WTC11 (cell line): Measurements from ENCODE around the gene KDM4C. TPM values are rescaled to one million over a fixed set of nuclear protein-coding genes. Genes with fewer than 3 reads are reported as not detected.
"Not testable (repeated sequence)": the region's sequence is repeated elsewhere in the genome, so short reads cannot be mapped to it uniquely, and the experiment has no call there.

ENCODE experiments used
- ATAC-seq: fragments of 200-7000 bp; cut with Tn5 transposase; 2 replicates; pipeline ENCODE4 v1.10.0; 2021; ENCODE audit warnings: mild to moderate bottlenecking, moderate library complexity
- CTCF ChIA-PET: fragments of 300-600 bp; sonication (Branson Sonifier 250); formaldehyde crosslinking; loops from one replicate; lab custom pipeline; 2021; ENCODE audit warnings: antibody characterized with exemption; lab: Charles Lee
- POLR2A ChIA-PET: fragments of 350-600 bp; sonication (Branson Sonifier 250); formaldehyde crosslinking; loops from one replicate; lab custom pipeline; 2021; ENCODE audit warnings: antibody characterized with exemption; lab: Charles Lee
- DNase-seq: peaks from one replicate; pipeline ENCODE4 v3.0.0; 2021; ENCODE audit warnings: low spot score
- H3K27ac Mint-ChIP-seq: 2 replicates; pipeline ENCODE4 v1.8.0; 2021; ENCODE audit warnings: mixed read lengths
- H3K27me3 Mint-ChIP-seq: 2 replicates; pipeline ENCODE4 v1.8.0; 2021; ENCODE audit warnings: low read depth, mild to moderate bottlenecking, moderate library complexity, mixed read lengths
- H3K36me3 Mint-ChIP-seq: 2 replicates; pipeline ENCODE4 v1.8.0; 2021; ENCODE audit warnings: mixed read lengths
- H3K4me1 Mint-ChIP-seq: 2 replicates; pipeline ENCODE4 v1.8.0; 2022; ENCODE audit warnings: mixed read lengths
- H3K4me3 Mint-ChIP-seq: 2 replicates; pipeline ENCODE4 v1.8.0; 2021; ENCODE audit warnings: mild to moderate bottlenecking, moderate library complexity, mixed read lengths
- H3K9me3 Mint-ChIP-seq: 2 replicates; pipeline ENCODE4 v1.8.0; 2021; ENCODE audit warnings: mixed read lengths
- ELF4 ChIP-seq: sonication (generic); formaldehyde crosslinking; IDR thresholded peaks from 2 replicates; pipeline ENCODE4 v1.8.1; 2022; ENCODE audit warnings: low read depth, mild to moderate bottlenecking, moderate library complexity, missing genetic modification reagents
- ESRRA ChIP-seq: sonication (generic); formaldehyde crosslinking; IDR thresholded peaks from 2 replicates; pipeline ENCODE4 v1.8.1; 2022; ENCODE audit warnings: mild to moderate bottlenecking, missing genetic modification reagents, borderline replicate concordance
- ETV6 ChIP-seq: sonication (generic); formaldehyde crosslinking; IDR thresholded peaks from 2 replicates; pipeline ENCODE4 v1.8.1; 2022; ENCODE audit warnings: mild to moderate bottlenecking, missing genetic modification reagents
- FOXP1 ChIP-seq: sonication (generic); formaldehyde crosslinking; IDR thresholded peaks from 2 replicates; pipeline ENCODE4 v1.8.0; 2022; ENCODE audit warnings: missing genetic modification reagents, mild to moderate bottlenecking, moderate library complexity, borderline replicate concordance
- KAT7 ChIP-seq: sonication (generic); formaldehyde crosslinking; IDR thresholded peaks from 2 replicates; pipeline ENCODE4 v1.8.1; 2023; ENCODE audit warnings: missing genetic modification reagents, mild to moderate bottlenecking, borderline replicate concordance
- MXD4 ChIP-seq: fragments of 250-450 bp; sonication (Bioruptor Pico); IDR thresholded peaks from 2 replicates; pipeline ENCODE4 v1.8.0; 2021; ENCODE audit warnings: mild to moderate bottlenecking, moderate library complexity, borderline replicate concordance
- NFYB ChIP-seq: sonication (generic); formaldehyde crosslinking; conservative IDR thresholded peaks from 2 replicates; pipeline ENCODE4 v1.8.0; 2022; ENCODE audit warnings: low read depth, missing genetic modification reagents
- TEAD1 ChIP-seq: sonication (generic); formaldehyde crosslinking; IDR thresholded peaks from 2 replicates; pipeline ENCODE4 v1.8.0; 2022; ENCODE audit warnings: mild to moderate bottlenecking, missing genetic modification reagents
- TP53 ChIP-seq: sonication (generic); formaldehyde crosslinking; IDR thresholded peaks from 2 replicates; pipeline ENCODE4 v1.8.1; 2023; ENCODE audit warnings: mild to moderate bottlenecking, missing genetic modification reagents
- ZNF138 ChIP-seq: sonication (generic); formaldehyde crosslinking; conservative IDR thresholded peaks from 2 replicates; pipeline ENCODE4 v1.8.1; 2022; ENCODE audit warnings: mild to moderate bottlenecking, moderate library complexity, missing genetic modification reagents
- ZNF263 ChIP-seq: sonication (generic); formaldehyde crosslinking; IDR thresholded peaks from 2 replicates; pipeline ENCODE4 v1.8.1; 2022; ENCODE audit warnings: low read depth, mild to moderate bottlenecking, moderate library complexity, missing genetic modification reagents
- ZNF281 ChIP-seq: sonication (generic); formaldehyde crosslinking; IDR thresholded peaks from 2 replicates; pipeline ENCODE4 v1.8.0; 2023; ENCODE audit warnings: mild to moderate bottlenecking, missing genetic modification reagents
- ZNF423 ChIP-seq: fragments of 250-450 bp; sonication (Bioruptor Pico); IDR thresholded peaks from 2 replicates; pipeline ENCODE4 v2.1.2; 2022; ENCODE audit warnings: mild to moderate bottlenecking, moderate library complexity
- ZNF425 ChIP-seq: fragments of 250-450 bp; sonication (Bioruptor Pico); conservative IDR thresholded peaks from 2 replicates; pipeline ENCODE4 v1.9.0; 2021; ENCODE audit warnings: mild to moderate bottlenecking
- total RNA-seq: library from RNA; stranded (reverse); gene quantifications from 3 replicates; pipeline ENCODE4 v1.2.3, GENCODE V29; 2021
- TF ChIP-seq, protein P1 (sequence below): sonication (generic); formaldehyde crosslinking; conservative IDR thresholded peaks from 2 replicates; pipeline ENCODE4 v1.8.1; 2022; ENCODE audit warnings: mild to moderate bottlenecking, missing genetic modification reagents
- TF ChIP-seq, protein P2 (sequence below): sonication (generic); formaldehyde crosslinking; IDR thresholded peaks from 2 replicates; pipeline ENCODE4 v1.8.0; 2022; ENCODE audit warnings: mild to moderate bottlenecking, missing genetic modification reagents
- TF ChIP-seq, protein P3 (sequence below): sonication (generic); formaldehyde crosslinking; IDR thresholded peaks from 2 replicates; pipeline ENCODE4 v1.8.1; 2023; ENCODE audit warnings: mild to moderate bottlenecking, missing genetic modification reagents
- TF ChIP-seq, protein P4 (sequence below): sonication (generic); formaldehyde crosslinking; IDR thresholded peaks from 2 replicates; pipeline ENCODE4 v1.8.0; 2022; ENCODE audit warnings: mild to moderate bottlenecking, missing genetic modification reagents

KDM4C gene
- total RNA-seq, 1 experiment from 2014 or later = 29.2 TPM

GRCh38 chr9:6765396-6765795 is 7.6 kb downstream of the KDM4C start:
- peak overlapping the region; percentile 29 for H3K4me3 Mint-ChIP-seq
- ChIA-PET CTCF (no interaction called here), POLR2A (no interaction called here)
- peaks cover 4% of the 10 kb centered on the region; the same call in 1 of the 2 replicates for H3K36me3 Mint-ChIP-seq
- TF ChIP-seq ZNF425 (CRISPR knock-in tag) = no peak
- TF ChIP-seq ESRRA (CRISPR knock-in tag) = no peak
- TF ChIP-seq NFYB (CRISPR knock-in tag) = no peak
- H3K4me1 Mint-ChIP-seq = peaks cover 85% of the 10 kb centered on the region
- H3K9me3 Mint-ChIP-seq = peaks cover 6% of the 10 kb centered on the region
- DNase-seq (no peak), ATAC-seq (peak; percentile 44)
- no peaks in the 10 kb centered on the region for H3K27me3 Mint-ChIP-seq
- H3K27ac Mint-ChIP-seq = peak overlapping the region; percentile 96

DNA sequence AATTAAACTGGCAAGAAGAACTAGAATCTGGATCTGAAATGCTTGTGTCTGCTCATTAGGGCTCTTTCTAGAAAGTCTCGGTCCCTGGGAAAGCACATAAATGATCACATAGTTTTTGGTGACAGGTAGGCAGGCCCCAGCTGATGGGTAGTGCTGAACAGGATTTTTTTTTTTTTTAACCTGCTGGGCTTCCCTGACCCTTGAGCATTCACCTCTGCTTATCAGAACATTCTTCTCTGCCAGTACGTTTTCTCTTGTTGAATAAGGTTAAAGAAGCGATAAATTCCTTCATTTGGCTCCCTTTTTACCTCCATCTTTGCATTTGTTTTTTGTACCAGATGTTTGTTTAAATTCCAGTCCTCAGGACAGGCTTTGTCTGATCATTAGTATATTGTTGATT is 8.8 kb downstream of the KDM4C start:
- POLR2A ChIA-PET = no interaction called here
- H3K4me3 Mint-ChIP-seq = no peak overlapping the region
- ATAC-seq (peak; percentile 10; the same call in 1 of the 2 replicates), DNase-seq (no peak)
- CTCF ChIA-PET = no interaction called here
- H3K9me3 Mint-ChIP-seq = peaks cover 6% of the 10 kb centered on the region
- no peaks in the 10 kb centered on the region for H3K27me3 Mint-ChIP-seq
- peak overlapping the region; percentile 85 for H3K27ac Mint-ChIP-seq
- peaks cover 85% of the 10 kb centered on the region for H3K4me1 Mint-ChIP-seq
- peaks cover 4% of the 10 kb centered on the region; the same call in 1 of the 2 replicates for H3K36me3 Mint-ChIP-seq
- TF ChIP-seq MXD4 (CRISPR knock-in tag) = no peak
- TF ChIP-seq KAT7 (CRISPR knock-in tag) = no peak
- no peak for TF ChIP-seq ZNF281 (CRISPR knock-in tag)
- TF ChIP-seq, protein P1, sequence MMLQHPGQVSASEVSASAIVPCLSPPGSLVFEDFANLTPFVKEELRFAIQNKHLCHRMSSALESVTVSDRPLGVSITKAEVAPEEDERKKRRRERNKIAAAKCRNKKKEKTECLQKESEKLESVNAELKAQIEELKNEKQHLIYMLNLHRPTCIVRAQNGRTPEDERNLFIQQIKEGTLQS (CRISPR knock-in tag) = no peak
- no peak for TF ChIP-seq ELF4 (CRISPR knock-in tag)
- no peak for TF ChIP-seq TP53 (CRISPR knock-in tag)
- no peak for TF ChIP-seq FOXP1 (CRISPR knock-in tag)
- no peak for TF ChIP-seq NFYB (CRISPR knock-in tag)
- TF ChIP-seq ZNF138 = no peak
- TF ChIP-seq, protein P2, sequence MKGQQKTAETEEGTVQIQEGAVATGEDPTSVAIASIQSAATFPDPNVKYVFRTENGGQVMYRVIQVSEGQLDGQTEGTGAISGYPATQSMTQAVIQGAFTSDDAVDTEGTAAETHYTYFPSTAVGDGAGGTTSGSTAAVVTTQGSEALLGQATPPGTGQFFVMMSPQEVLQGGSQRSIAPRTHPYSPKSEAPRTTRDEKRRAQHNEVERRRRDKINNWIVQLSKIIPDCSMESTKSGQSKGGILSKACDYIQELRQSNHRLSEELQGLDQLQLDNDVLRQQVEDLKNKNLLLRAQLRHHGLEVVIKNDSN (CRISPR knock-in tag) = no peak

- H3K27ac Mint-ChIP-seq, H3K36me3 Mint-ChIP-seq, POLR2A ChIA-PET, H3K27me3 Mint-ChIP-seq, DNase-seq, CTCF ChIA-PET, H3K9me3 Mint-ChIP-seq, H3K4me3 Mint-ChIP-seq, ATAC-seq: not testable (repeated sequence)
- peaks cover 73% of the 10 kb centered on the region for H3K4me1 Mint-ChIP-seq
Measured at GRCh38 chr9:6768587-6768986, 10.8 kb downstream of the KDM4C start.

- ATAC-seq (peak; percentile 94), DNase-seq (peak; percentile 62)
- no peak overlapping the region for H3K4me3 Mint-ChIP-seq
- peak overlapping the region; percentile 93 for H3K27ac Mint-ChIP-seq
- no peaks in the 10 kb centered on the region for H3K9me3 Mint-ChIP-seq
- no peaks in the 10 kb centered on the region for H3K27me3 Mint-ChIP-seq
- H3K36me3 Mint-ChIP-seq = 0 out of 2 replicates have a peak, but pooled peaks cover 4% of the 10 kb centered on the region
- H3K4me1 Mint-ChIP-seq = peaks cover 68% of the 10 kb centered on the region
- CTCF ChIA-PET = no interaction called here
- POLR2A ChIA-PET = no interaction called here
- TF ChIP-seq, protein P3, sequence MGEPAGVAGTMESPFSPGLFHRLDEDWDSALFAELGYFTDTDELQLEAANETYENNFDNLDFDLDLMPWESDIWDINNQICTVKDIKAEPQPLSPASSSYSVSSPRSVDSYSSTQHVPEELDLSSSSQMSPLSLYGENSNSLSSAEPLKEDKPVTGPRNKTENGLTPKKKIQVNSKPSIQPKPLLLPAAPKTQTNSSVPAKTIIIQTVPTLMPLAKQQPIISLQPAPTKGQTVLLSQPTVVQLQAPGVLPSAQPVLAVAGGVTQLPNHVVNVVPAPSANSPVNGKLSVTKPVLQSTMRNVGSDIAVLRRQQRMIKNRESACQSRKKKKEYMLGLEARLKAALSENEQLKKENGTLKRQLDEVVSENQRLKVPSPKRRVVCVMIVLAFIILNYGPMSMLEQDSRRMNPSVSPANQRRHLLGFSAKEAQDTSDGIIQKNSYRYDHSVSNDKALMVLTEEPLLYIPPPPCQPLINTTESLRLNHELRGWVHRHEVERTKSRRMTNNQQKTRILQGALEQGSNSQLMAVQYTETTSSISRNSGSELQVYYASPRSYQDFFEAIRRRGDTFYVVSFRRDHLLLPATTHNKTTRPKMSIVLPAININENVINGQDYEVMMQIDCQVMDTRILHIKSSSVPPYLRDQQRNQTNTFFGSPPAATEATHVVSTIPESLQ (CRISPR knock-in tag) = no peak
- no peak for TF ChIP-seq ZNF263
- peak; percentile 94; the same call in 1 of the 2 replicates for TF ChIP-seq TEAD1 (CRISPR knock-in tag)
- TF ChIP-seq, protein P4, sequence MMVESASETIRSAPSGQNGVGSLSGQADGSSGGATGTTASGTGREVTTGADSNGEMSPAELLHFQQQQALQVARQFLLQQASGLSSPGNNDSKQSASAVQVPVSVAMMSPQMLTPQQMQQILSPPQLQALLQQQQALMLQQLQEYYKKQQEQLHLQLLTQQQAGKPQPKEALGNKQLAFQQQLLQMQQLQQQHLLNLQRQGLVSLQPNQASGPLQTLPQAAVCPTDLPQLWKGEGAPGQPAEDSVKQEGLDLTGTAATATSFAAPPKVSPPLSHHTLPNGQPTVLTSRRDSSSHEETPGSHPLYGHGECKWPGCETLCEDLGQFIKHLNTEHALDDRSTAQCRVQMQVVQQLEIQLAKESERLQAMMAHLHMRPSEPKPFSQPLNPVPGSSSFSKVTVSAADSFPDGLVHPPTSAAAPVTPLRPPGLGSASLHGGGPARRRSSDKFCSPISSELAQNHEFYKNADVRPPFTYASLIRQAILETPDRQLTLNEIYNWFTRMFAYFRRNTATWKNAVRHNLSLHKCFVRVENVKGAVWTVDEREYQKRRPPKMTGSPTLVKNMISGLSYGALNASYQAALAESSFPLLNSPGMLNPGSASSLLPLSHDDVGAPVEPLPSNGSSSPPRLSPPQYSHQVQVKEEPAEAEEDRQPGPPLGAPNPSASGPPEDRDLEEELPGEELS (CRISPR knock-in tag) = 0 out of 2 replicates have a peak, but pooled peaks have one; percentile 11
- TF ChIP-seq ETV6 = peak; percentile 21; the same call in 1 of the 2 replicates
- peak; percentile 87 for TF ChIP-seq ZNF423 (CRISPR knock-in tag)
Measured at GRCh38 chr9:6771722-6772121, 13.9 kb downstream of the KDM4C start.
